Measurements from ENCODE around the gene H6PD.

The H6PD gene

GRCh38 chr1:9240914-9241820 is 6.6 kb downstream of the H6PD start:
- no peak for DNase-seq (ENCODE audit: low read depth in 3 of 3)

GRCh38 chr1:9241891-9242290 is 7.3 kb downstream of the H6PD start:
- DNase-seq (ENCODE audit: low read depth in 3 of 3) = no peak

- no peak for DNase-seq (ENCODE audit: low read depth in 3 of 3)
Measured at GRCh38 chr1:9242338-9242969, 7.9 kb downstream of the H6PD start.

GRCh38 chr1:9243066-9243739 is 8.6 kb downstream of the H6PD start:
- no peak for DNase-seq (ENCODE audit: low read depth in 3 of 3)

- no peak for DNase-seq (ENCODE audit: low read depth in 3 of 3)
Measured at GRCh38 chr1:9244501-9245229, 10.1 kb downstream of the H6PD start.

GRCh38 chr1:9245230-9245619 is 10.7 kb downstream of the H6PD start:
- DNase-seq (ENCODE audit: low read depth in 3 of 3) = no peak

- DNase-seq (ENCODE audit: low read depth in 3 of 3) = no peak
Measured at GRCh38 chr1:9245661-9246060, 11.1 kb downstream of the H6PD start.

GRCh38 chr1:9246215-9246614 is 11.6 kb downstream of the H6PD start:
- no peak for DNase-seq (ENCODE audit: low read depth in 3 of 3)

- no peak for DNase-seq (ENCODE audit: low read depth in 3 of 3)
Measured at GRCh38 chr1:9246841-9247785, 12.5 kb downstream of the H6PD start.

- DNase-seq (ENCODE audit: low read depth in 3 of 3) = no peak
Measured at GRCh38 chr1:9247894-9248293, 13.3 kb downstream of the H6PD start.

GRCh38 chr1:9248341-9249262 is 14.0 kb downstream of the H6PD start:
- DNase-seq (ENCODE audit: low read depth in 3 of 3) = no peak

- DNase-seq (ENCODE audit: low read depth in 3 of 3) = no peak
Measured at GRCh38 chr1:9249263-9249533, 14.6 kb downstream of the H6PD start.

- no peak for DNase-seq (ENCODE audit: low read depth in 3 of 3)
Measured at GRCh38 chr1:9249534-9250410, 15.2 kb downstream of the H6PD start.

- DNase-seq (ENCODE audit: low read depth in 3 of 3) = no peak
Measured at GRCh38 chr1:9250411-9251381, 16.1 kb downstream of the H6PD start.

- DNase-seq (ENCODE audit: low read depth in 3 of 3) = no peak
Measured at GRCh38 chr1:9251501-9251900, 16.9 kb downstream of the H6PD start.

GRCh38 chr1:9253004-9253403 is 18.4 kb downstream of the H6PD start:
- DNase-seq (ENCODE audit: low read depth in 3 of 3) = no peak

- DNase-seq (ENCODE audit: low read depth in 3 of 3) = no peak
Measured at GRCh38 chr1:9253453-9254105, 19.0 kb downstream of the H6PD start.
